Measurements from ENCODE around the gene STK32C. TPM values are rescaled to one million over a fixed set of nuclear protein-coding genes. Genes with fewer than 3 reads are reported as not detected.

Gene STK32C
- total and polyA plus RNA-seq, 7 donors = 4.3 to 12.8 (median 8.4) TPM

- Histone ChIP-seq H3K27ac (peak overlapping the region; percentile 86 to 90 (median 87)), H3K9me3 (no peaks in the 10 kb centered on the region), H3K36me3 (peaks cover 0 to 13% (median 0%) of the 10 kb centered on the region in 4 donors), H3K4me1 (peaks cover 0 to 40% (median 36%) of the 10 kb centered on the region in 4 donors), H3K27me3 (no peaks in the 10 kb centered on the region), H3K4me3 (peak overlapping the region; percentile 81 to 87 (median 84))
- 9 to 12% methylated on average over 16 of the region's 16 CpGs for WGBS, 2 donors
- intact Hi-C loops (cut with DNase I) = loop anchor here (10.0 kb wide), 1 partner anchor 972 kb away; the partner anchor contains the start of genes TUBGCP2 and ZNF511
- TF ChIP-seq POLR2AphosphoS5 (IDR thresholded peaks at IDR 0.05) (no peak), EP300 (IDR thresholded peaks at IDR 0.05) (no peak), POLR2A (IDR thresholded peaks at IDR 0.05) (no peak)
- TF ChIP-seq, protein P1, sequence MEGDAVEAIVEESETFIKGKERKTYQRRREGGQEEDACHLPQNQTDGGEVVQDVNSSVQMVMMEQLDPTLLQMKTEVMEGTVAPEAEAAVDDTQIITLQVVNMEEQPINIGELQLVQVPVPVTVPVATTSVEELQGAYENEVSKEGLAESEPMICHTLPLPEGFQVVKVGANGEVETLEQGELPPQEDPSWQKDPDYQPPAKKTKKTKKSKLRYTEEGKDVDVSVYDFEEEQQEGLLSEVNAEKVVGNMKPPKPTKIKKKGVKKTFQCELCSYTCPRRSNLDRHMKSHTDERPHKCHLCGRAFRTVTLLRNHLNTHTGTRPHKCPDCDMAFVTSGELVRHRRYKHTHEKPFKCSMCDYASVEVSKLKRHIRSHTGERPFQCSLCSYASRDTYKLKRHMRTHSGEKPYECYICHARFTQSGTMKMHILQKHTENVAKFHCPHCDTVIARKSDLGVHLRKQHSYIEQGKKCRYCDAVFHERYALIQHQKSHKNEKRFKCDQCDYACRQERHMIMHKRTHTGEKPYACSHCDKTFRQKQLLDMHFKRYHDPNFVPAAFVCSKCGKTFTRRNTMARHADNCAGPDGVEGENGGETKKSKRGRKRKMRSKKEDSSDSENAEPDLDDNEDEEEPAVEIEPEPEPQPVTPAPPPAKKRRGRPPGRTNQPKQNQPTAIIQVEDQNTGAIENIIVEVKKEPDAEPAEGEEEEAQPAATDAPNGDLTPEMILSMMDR (IDR thresholded peaks at IDR 0.05) = no peak
- DNase-seq = no peak
Measured at GRCh38 chr10:132332433-132332754, 24.6 kb upstream of the STK32C start.

DNA sequence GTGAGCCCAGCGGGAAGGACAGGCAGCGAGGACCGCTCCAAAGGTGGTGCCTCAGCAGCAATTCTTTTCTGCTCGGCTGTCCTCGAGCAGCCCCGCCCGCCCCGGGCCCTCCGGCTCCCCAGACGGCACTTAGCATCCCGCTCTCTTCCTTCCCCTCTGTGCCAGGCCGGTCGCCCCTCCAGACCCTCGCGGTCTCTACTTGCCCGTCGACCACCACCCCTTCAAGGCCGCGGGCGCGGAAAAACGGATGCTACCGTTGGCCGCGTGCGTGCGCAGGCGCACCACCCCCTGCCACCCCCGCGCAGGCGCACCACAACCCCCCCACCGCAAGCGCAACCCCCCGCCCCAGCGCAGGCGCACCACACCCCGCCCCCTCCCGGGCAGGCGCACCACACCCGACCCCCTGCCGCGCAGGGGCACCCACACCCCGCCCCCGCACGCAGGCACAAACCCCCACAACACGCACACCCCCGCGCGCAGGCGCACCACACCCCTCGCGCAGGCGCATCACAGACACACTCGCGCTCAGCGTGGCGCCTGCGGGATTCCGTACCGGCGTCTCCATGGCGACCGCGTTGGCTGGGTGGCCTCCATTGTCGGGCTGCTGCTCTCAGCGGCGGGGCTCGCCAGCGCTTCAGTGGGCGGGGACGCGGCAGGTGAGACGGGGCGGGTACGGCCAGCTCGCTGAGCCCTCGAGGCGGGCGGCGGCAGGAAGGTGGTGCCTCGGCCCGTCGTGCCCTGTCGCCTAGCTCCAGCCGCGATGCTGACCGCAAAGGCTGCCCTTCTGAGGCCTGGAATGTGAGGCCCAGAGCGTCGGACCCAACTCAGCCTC lies 24.1 kb upstream of the STK32C start, which contains the start of gene LRRC27:
TSS of gene LRRC27 (plus strand) at position 593 of the 832 bp plus-strand sequence. CDS start 1,332 bp downstream, outside the sequence.
- H3K4me1 ChIP-seq = peaks cover 0 to 40% (median 36%) of the 10 kb centered on the region in 4 donors
- 1% methylated on average over 88 to 89 of the region's 89 CpGs for WGBS, 2 donors
- intact Hi-C loops (cut with DNase I) = loop anchor here (1.0 to 10.0 kb wide), 2 partner anchors 24 to 973 kb away; partner anchors contain the start of genes TUBGCP2 and ZNF511

GRCh38 chr10:132330486-132330833 lies 22.7 kb upstream of the STK32C start:
- H3K4me1 ChIP-seq = peaks cover 0 to 40% (median 33%) of the 10 kb centered on the region in 4 donors
- H3K27me3 ChIP-seq = no peaks in the 10 kb centered on the region
- intact Hi-C loops (cut with DNase I) = loop anchor here (10.0 kb wide), 1 partner anchor 974 kb away; the partner anchor contains the start of genes TUBGCP2 and ZNF511
- no peaks in the 10 kb centered on the region for H3K9me3 ChIP-seq
- TF ChIP-seq POLR2AphosphoS5 (IDR thresholded peaks at IDR 0.05) = no peak
- TF ChIP-seq EP300 (IDR thresholded peaks at IDR 0.05) = no peak
- TF ChIP-seq, protein P1 (IDR thresholded peaks at IDR 0.05) = no peak
- TF ChIP-seq POLR2A (IDR thresholded peaks at IDR 0.05) = no peak
- DNase-seq = peak; percentile 37
- 84 to 85% methylated on average over 8 of the region's 8 CpGs for WGBS, 2 donors
- peaks cover 0 to 13% (median 0%) of the 10 kb centered on the region in 4 donors for H3K36me3 ChIP-seq
- peak overlapping the region in 3 of 4 donors; percentile 82 to 87 (median 85) for H3K4me3 ChIP-seq
- H3K27ac ChIP-seq = peak overlapping the region in 3 of 4 donors; percentile 2 to 90 (median 87)

More for the DNA sequence above, 24.1 kb upstream of the STK32C start, which contains the start of gene LRRC27:
- Histone ChIP-seq H3K4me3 (peak within 1 kb of the TSS; percentile 81 to 87 (median 84)), H3K27ac (peak within 1 kb of the TSS; percentile 86 to 90 (median 87)), H3K9me3 (no peaks in the 10 kb centered on the region), H3K27me3 (no peaks in the 10 kb centered on the region), H3K36me3 (peaks cover 0 to 13% (median 0%) of the 10 kb centered on the region in 4 donors)
- TF ChIP-seq POLR2A (IDR thresholded peaks at IDR 0.05) (peak in 1 of 2 donors; percentile 47), POLR2AphosphoS5 (IDR thresholded peaks at IDR 0.05) (peak; percentile 73 to 92 (median 83)), EP300 (IDR thresholded peaks at IDR 0.05) (peak in 1 of 4 donors; percentile 47)
- TF ChIP-seq, protein P1 (IDR thresholded peaks at IDR 0.05) = no peak
- peak; percentile 99 for DNase-seq

- Histone ChIP-seq H3K9me3 (no peaks in the 10 kb centered on the region), H3K4me3 (peak overlapping the region in 3 of 4 donors; percentile 1 to 85 (median 82)), H3K27me3 (no peaks in the 10 kb centered on the region), H3K36me3 (peaks cover 0 to 13% (median 0%) of the 10 kb centered on the region in 4 donors), H3K27ac (peak overlapping the region; percentile 2 to 90 (median 2)), H3K4me1 (peaks cover 0 to 40% (median 33%) of the 10 kb centered on the region in 4 donors)
- DNase-seq = peak; percentile 66
- 49 to 81% methylated on average over 23 of the region's 23 CpGs for WGBS, 2 donors
- no peak for TF ChIP-seq POLR2A (IDR thresholded peaks at IDR 0.05)
- TF ChIP-seq POLR2AphosphoS5 (IDR thresholded peaks at IDR 0.05) = peak in 1 of 4 donors; percentile 12
- no peak for TF ChIP-seq EP300 (IDR thresholded peaks at IDR 0.05)
- intact Hi-C loops (cut with DNase I) = loop anchor here (10.0 kb wide), 1 partner anchor 975 kb away; the partner anchor contains the start of genes TUBGCP2 and ZNF511
Measured at GRCh38 chr10:132329565-132330485, 22.1 kb upstream of the STK32C start.
